HL-60 (cell line): Measurements from ENCODE around the gene MPPE1.
"Not testable (repeated sequence)": the region's sequence is repeated elsewhere in the genome, so short reads cannot be mapped to it uniquely, and the experiment has no call there.

ENCODE experiments used
- DNase-seq, 2 experiments: peaks; one replicate each; pipeline ENCODE4 v3.0.0-alpha.2; 2010 to 2020; ENCODE audit warnings: low read depth in 1 of 2, low spot score in 1 of 2
- H3K27ac ChIP-seq: fragments of 250-450 bp; sonication (Bioruptor Pico); replicated peaks from 2 replicates; pipeline ENCODE4 v1.5.1; 2020; ENCODE audit warnings: mild to moderate bottlenecking, moderate library complexity
- H3K27me3 ChIP-seq: fragments of 250-450 bp; sonication (Bioruptor Pico); 2 replicates; pipeline ENCODE4 v1.5.1; 2021; ENCODE audit warnings: mild to moderate bottlenecking, moderate library complexity; ENCODE audit not compliant: insufficient read depth, poor library complexity, severe bottlenecking
- H3K4me3 ChIP-seq: replicated peaks from 2 replicates; pipeline ENCODE4 v1.5.1; 2011; ENCODE audit warnings: mild to moderate bottlenecking, control low read depth, low read length; ENCODE audit not compliant: insufficient read depth
- GABPA ChIP-seq: IDR thresholded peaks from 2 replicates; pipeline ENCODE4 v1.6.1; 2012; ENCODE audit warnings: low read depth
- POLR2AphosphoS5 ChIP-seq: IDR thresholded peaks from 2 replicates; pipeline ENCODE4 v1.6.1; 2012; ENCODE audit warnings: low read depth
- SPI1 ChIP-seq: IDR thresholded peaks from 2 replicates; pipeline ENCODE4 v1.6.1; 2012; ENCODE audit warnings: low read depth, mild to moderate bottlenecking, borderline replicate concordance
- TF ChIP-seq, protein P1 (sequence below): IDR thresholded peaks from 2 replicates; pipeline ENCODE4 v1.6.1; 2012; ENCODE audit warnings: low read depth; ENCODE audit not compliant: insufficient replicate concordance
- TF ChIP-seq, protein P2 (sequence below): IDR thresholded peaks from one replicate; pipeline ENCODE4 v1.5.1; 2011; ENCODE audit warnings: low read length, control low read depth, inconsistent platforms; ENCODE audit not compliant: insufficient read depth

The MPPE1 gene

DNA sequence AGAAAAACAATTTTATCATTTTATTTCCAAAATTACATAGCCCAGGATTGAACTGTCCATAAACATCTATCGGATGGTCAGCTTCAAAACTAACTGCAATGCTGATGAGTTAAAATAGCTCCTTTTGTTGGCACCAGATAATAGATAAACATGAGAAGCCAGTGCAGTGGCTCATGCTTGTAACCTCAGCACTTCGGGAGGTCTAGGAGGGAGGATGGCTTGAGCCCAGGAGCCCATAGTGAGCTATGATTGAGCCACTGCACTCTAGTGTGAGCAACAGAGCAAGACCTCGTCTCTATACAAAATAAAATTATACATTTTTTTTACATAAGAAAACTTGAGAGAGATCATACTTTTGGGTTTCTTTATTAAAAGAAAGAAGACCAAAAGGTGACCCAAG, 38.6 kb upstream of the MPPE1 start:
- peak; percentile 43 to 45 for DNase-seq
- Histone ChIP-seq H3K27me3 (no peaks in the 10 kb centered on the region), H3K27ac (peak overlapping the region; percentile 87), H3K4me3 (no peak overlapping the region)
- TF ChIP-seq, protein P1, sequence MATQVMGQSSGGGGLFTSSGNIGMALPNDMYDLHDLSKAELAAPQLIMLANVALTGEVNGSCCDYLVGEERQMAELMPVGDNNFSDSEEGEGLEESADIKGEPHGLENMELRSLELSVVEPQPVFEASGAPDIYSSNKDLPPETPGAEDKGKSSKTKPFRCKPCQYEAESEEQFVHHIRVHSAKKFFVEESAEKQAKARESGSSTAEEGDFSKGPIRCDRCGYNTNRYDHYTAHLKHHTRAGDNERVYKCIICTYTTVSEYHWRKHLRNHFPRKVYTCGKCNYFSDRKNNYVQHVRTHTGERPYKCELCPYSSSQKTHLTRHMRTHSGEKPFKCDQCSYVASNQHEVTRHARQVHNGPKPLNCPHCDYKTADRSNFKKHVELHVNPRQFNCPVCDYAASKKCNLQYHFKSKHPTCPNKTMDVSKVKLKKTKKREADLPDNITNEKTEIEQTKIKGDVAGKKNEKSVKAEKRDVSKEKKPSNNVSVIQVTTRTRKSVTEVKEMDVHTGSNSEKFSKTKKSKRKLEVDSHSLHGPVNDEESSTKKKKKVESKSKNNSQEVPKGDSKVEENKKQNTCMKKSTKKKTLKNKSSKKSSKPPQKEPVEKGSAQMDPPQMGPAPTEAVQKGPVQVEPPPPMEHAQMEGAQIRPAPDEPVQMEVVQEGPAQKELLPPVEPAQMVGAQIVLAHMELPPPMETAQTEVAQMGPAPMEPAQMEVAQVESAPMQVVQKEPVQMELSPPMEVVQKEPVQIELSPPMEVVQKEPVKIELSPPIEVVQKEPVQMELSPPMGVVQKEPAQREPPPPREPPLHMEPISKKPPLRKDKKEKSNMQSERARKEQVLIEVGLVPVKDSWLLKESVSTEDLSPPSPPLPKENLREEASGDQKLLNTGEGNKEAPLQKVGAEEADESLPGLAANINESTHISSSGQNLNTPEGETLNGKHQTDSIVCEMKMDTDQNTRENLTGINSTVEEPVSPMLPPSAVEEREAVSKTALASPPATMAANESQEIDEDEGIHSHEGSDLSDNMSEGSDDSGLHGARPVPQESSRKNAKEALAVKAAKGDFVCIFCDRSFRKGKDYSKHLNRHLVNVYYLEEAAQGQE = no peak
- TF ChIP-seq POLR2AphosphoS5 = no peak
- TF ChIP-seq, protein P2, sequence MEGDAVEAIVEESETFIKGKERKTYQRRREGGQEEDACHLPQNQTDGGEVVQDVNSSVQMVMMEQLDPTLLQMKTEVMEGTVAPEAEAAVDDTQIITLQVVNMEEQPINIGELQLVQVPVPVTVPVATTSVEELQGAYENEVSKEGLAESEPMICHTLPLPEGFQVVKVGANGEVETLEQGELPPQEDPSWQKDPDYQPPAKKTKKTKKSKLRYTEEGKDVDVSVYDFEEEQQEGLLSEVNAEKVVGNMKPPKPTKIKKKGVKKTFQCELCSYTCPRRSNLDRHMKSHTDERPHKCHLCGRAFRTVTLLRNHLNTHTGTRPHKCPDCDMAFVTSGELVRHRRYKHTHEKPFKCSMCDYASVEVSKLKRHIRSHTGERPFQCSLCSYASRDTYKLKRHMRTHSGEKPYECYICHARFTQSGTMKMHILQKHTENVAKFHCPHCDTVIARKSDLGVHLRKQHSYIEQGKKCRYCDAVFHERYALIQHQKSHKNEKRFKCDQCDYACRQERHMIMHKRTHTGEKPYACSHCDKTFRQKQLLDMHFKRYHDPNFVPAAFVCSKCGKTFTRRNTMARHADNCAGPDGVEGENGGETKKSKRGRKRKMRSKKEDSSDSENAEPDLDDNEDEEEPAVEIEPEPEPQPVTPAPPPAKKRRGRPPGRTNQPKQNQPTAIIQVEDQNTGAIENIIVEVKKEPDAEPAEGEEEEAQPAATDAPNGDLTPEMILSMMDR = no peak
- TF ChIP-seq GABPA = no peak
- TF ChIP-seq SPI1 = no peak

DNA sequence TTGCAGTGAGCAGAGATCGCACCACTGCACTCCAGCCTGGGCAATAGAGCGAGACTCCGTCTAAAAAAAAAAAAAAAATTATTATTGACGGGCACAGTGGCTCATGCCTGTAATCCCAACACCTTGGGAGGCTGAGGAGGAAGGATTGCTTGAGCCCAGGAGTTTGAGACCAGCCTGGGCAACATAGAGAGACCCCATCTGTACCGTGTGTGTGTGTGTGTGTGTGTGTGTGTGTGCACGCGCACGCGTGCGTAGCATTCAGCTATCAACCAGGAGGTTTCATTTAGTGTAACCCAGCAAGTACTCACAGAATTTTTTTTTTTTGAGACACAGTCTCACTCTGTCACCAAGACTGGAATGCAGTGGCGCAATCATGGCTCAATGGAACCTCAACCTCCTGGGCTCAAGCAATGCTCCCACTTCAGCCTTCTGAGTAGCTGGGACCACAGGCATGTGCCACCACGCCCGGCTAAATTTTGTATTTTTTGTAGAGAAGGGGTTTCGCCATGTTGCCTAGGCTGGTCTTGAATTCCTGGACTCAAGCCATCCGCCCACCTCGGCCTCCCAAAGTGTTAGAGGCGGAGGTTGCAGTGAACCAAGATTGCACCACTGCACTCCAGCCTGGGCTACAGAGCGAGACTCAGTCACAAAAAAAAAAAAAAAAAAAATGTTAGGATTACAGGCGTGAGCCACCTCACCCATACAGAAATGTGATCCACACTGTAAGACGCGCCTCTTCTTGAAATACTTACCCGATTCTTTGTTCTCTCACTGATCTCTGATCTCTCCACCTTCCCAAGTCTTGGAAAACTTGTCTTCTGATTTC, 37.9 kb upstream of the MPPE1 start:
- peak in 1 of 2 experiments; percentile 30 for DNase-seq
- H3K27me3 ChIP-seq, H3K4me3 ChIP-seq: not testable (repeated sequence)
- peak overlapping the region; percentile 87 for H3K27ac ChIP-seq

DNA sequence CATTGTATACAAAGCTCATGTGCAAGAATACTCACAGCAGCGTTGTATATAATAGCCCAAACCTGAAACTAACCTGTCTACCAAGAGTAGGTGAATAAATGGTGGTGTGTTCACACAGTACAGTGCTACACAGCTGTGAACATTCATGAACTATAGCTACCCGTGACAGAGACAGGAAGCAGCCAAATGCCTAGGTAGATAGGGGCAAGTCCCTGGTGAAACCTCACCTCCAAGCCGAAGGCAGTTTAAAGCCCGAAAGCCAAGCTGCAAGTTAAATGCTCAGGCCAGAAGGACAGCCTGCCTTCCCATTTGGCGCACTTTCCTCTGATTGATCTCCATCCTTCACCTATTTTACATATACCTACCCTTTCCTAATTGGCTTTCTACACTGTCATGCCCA, 36.7 kb upstream of the MPPE1 start:
- Histone ChIP-seq H3K27me3 (no peaks in the 10 kb centered on the region), H3K4me3 (no peak overlapping the region), H3K27ac (no peak overlapping the region)
- DNase-seq = no peak
- TF ChIP-seq POLR2AphosphoS5 (no peak), SPI1 (no peak), GABPA (no peak)
- TF ChIP-seq, protein P2 = no peak
- TF ChIP-seq, protein P1 = no peak

DNA sequence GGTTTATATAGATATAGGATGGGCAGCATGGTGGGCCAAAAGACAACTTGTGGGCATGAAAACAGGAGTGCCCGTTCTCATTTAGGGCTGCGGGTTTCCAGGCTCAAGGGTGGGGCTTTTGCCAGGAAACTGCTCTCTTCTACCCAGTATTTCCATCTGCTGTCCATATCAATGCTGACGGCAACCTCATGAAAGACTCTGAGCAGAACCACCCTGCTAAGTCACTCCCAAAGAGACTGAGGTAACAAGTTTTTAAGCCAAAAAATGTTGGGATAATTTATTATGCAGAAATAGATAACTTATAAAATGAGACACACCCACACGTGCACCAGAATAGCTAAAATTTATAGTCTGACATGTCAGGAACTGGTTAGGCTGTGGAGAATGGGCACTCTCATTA, 36.1 kb upstream of the MPPE1 start:
- no peak overlapping the region for H3K27ac ChIP-seq
- H3K27me3 ChIP-seq = no peaks in the 10 kb centered on the region
- no peak overlapping the region for H3K4me3 ChIP-seq
- no peak for DNase-seq
- TF ChIP-seq SPI1 (no peak), GABPA (no peak), POLR2AphosphoS5 (no peak)
- TF ChIP-seq, protein P2 = no peak
- TF ChIP-seq, protein P1 = no peak
